Caco-2 (cell line): Measurements from ENCODE around the gene CYP1A1. TPM values are rescaled to one million over a fixed set of nuclear protein-coding genes. Genes with fewer than 3 reads are reported as not detected.

Source experiments
- Bru-seq: library from RNA; stranded (reverse); fragments of 400-500 nt; gene quantifications from one replicate; lab custom pipeline; 2021; lab: Mats Ljungman, UMichigan
- BruChase-seq, 2 experiments: library from RNA; stranded (reverse); fragments of 400-500 nt; gene quantifications; one replicate each; lab custom pipeline; 2021; lab: Mats Ljungman, UMichigan
- BruUV-seq: library from RNA; stranded (reverse); fragments of 400-500 nt; replicated peaks from 2 replicates; lab custom pipeline; 2021; lab: Mats Ljungman, UMichigan
- CTCF ChIA-PET: fragments of 300-600 bp; sonication (Branson Sonifier 250); formaldehyde crosslinking; loops from one replicate; lab custom pipeline; 2022; ENCODE audit warnings: antibody characterized with exemption; lab: Charles Lee
- POLR2A ChIA-PET: fragments of 300-600 bp; sonication (Branson Sonifier 250); formaldehyde crosslinking; loops from one replicate; lab custom pipeline; 2022; ENCODE audit warnings: antibody characterized with exemption; lab: Charles Lee
- DNase-seq, 2 experiments: peaks; one replicate each; pipeline versions ENCODE4 v3.0.0 to v3.0.0-alpha.2; 2020 to 2022
- H3K27me3 ChIP-seq: replicated peaks from 2 replicates; pipeline ENCODE4 v1.6.0; 2011; ENCODE audit warnings: low read length; ENCODE audit not compliant: control insufficient read depth, insufficient read depth
- H3K36me3 ChIP-seq: 2 replicates; pipeline ENCODE4 v1.5.1; 2011; ENCODE audit warnings: low read length; ENCODE audit not compliant: control insufficient read depth, insufficient read depth
- H3K4me1 ChIP-seq: fragments of 250-450 bp; sonication (Bioruptor Pico); 2 replicates; pipeline ENCODE4 v1.5.1; 2020; ENCODE audit warnings: mild to moderate bottlenecking
- H3K4me3 ChIP-seq: 2 replicates; pipeline ENCODE4 v1.5.1; 2011; ENCODE audit warnings: low read depth, mild to moderate bottlenecking, control low read depth, low read length
- H3K9me3 ChIP-seq: fragments of 250-450 bp; sonication (Bioruptor Pico); 2 replicates; pipeline ENCODE4 v1.5.1; 2020; ENCODE audit warnings: mild to moderate bottlenecking, moderate library complexity
- H3K27ac Mint-ChIP-seq: one replicate; pipeline ENCODE4 v1.8.0; 2022; ENCODE audit warnings: mixed read lengths; ENCODE audit not compliant: unreplicated experiment
- H3K27me3 Mint-ChIP-seq: one replicate; pipeline ENCODE4 v1.8.0; 2022; ENCODE audit warnings: mixed read lengths; ENCODE audit not compliant: insufficient read depth, unreplicated experiment
- H3K36me3 Mint-ChIP-seq: one replicate; pipeline ENCODE4 v1.8.0; 2022; ENCODE audit warnings: mild to moderate bottlenecking, mixed read lengths; ENCODE audit not compliant: insufficient read depth, unreplicated experiment
- H3K4me1 Mint-ChIP-seq: one replicate; pipeline ENCODE4 v1.8.0; 2022; ENCODE audit warnings: low read depth, mixed read lengths; ENCODE audit not compliant: unreplicated experiment
- H3K4me3 Mint-ChIP-seq: one replicate; pipeline ENCODE4 v1.8.0; 2022; ENCODE audit warnings: mild to moderate bottlenecking, moderate library complexity, mixed read lengths; ENCODE audit not compliant: unreplicated experiment
- H3K9me3 Mint-ChIP-seq: one replicate; pipeline ENCODE4 v1.8.0; 2022; ENCODE audit warnings: mixed read lengths; ENCODE audit not compliant: unreplicated experiment
- intact Hi-C: fragments of 100-400 bp; cut with micrococcal nuclease; formaldehyde crosslinking; loops from one replicate; pipeline ENCODE4 v1.10.0; 2022; ENCODE audit not compliant: unreplicated experiment
- long read RNA-seq: library from polyadenylated mRNA; stranded (forward); transcript quantifications from one replicate; pipeline ENCODE4 v2.0.0, GENCODE V29; 2022
- total RNA-seq: library from RNA; stranded (reverse); gene quantifications from 2 replicates; pipeline ENCODE4 v1.2.3, GENCODE V29; 2022
- TF ChIP-seq, protein P1 (sequence below), 2 experiments: fragments of 200-600 bp in 1 of 2; IDR thresholded peaks; 1 replicate in 1 of 2; 2 replicates in 1 of 2; pipeline versions ENCODE4 v1.5.1 to v1.8.0; 2011 to 2022; ENCODE audit warnings: antibody characterized with exemption in 1 of 2, control low read depth in 1 of 2, inconsistent platforms in 1 of 2, low read depth in 1 of 2, low read length in 1 of 2, mild to moderate bottlenecking in 1 of 2, moderate library complexity in 1 of 2; ENCODE audit not compliant: insufficient read depth in 1 of 2, severe bottlenecking in 1 of 2, unreplicated experiment in 1 of 2

Gene CYP1A1, protein sequence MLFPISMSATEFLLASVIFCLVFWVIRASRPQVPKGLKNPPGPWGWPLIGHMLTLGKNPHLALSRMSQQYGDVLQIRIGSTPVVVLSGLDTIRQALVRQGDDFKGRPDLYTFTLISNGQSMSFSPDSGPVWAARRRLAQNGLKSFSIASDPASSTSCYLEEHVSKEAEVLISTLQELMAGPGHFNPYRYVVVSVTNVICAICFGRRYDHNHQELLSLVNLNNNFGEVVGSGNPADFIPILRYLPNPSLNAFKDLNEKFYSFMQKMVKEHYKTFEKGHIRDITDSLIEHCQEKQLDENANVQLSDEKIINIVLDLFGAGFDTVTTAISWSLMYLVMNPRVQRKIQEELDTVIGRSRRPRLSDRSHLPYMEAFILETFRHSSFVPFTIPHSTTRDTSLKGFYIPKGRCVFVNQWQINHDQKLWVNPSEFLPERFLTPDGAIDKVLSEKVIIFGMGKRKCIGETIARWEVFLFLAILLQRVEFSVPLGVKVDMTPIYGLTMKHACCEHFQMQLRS
- total RNA-seq (55.5 and 73.8 TPM in 2 replicates), Bru-seq, nascent RNA (percentile 90 among the genes with signal in this experiment), BruChase-seq, experiment 1, labeled RNA remaining after a 2-hour chase (percentile 94 among the genes with signal in this experiment), BruChase-seq, experiment 2, labeled RNA remaining after a 6-hour chase (percentile 95 among the genes with signal in this experiment)
- long read RNA-seq, transcript CYP1A1-201 (7 exons, 2,685 nt), result major isoform, 7 of 20 reads
- long read RNA-seq, partial matches to known transcripts, result 5 of 20 reads
- long read RNA-seq, other reads (novel, unspliced or antisense), result 4 of 20 reads

GRCh38 chr15:74725225-74725774 lies at the start of gene CYP1A1:
TSS of gene CYP1A1 (minus strand) at chr15:74725528. CDS start at chr15:74723097, 2,431 bp downstream.
- BruUV-seq, result no TSS peak
- Histone ChIP-seq H3K36me3 (no peaks in the 10 kb centered on the region), H3K27me3 (no peaks in the 10 kb centered on the region), H3K4me3 (peak within 1 kb of the TSS; percentile 69), H3K9me3 (no peaks in the 10 kb centered on the region), H3K4me1 (peaks cover 32% of the 10 kb centered on the region)
- TF ChIP-seq, protein P1, sequence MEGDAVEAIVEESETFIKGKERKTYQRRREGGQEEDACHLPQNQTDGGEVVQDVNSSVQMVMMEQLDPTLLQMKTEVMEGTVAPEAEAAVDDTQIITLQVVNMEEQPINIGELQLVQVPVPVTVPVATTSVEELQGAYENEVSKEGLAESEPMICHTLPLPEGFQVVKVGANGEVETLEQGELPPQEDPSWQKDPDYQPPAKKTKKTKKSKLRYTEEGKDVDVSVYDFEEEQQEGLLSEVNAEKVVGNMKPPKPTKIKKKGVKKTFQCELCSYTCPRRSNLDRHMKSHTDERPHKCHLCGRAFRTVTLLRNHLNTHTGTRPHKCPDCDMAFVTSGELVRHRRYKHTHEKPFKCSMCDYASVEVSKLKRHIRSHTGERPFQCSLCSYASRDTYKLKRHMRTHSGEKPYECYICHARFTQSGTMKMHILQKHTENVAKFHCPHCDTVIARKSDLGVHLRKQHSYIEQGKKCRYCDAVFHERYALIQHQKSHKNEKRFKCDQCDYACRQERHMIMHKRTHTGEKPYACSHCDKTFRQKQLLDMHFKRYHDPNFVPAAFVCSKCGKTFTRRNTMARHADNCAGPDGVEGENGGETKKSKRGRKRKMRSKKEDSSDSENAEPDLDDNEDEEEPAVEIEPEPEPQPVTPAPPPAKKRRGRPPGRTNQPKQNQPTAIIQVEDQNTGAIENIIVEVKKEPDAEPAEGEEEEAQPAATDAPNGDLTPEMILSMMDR (IDR thresholded peaks at IDR 0.05; ENCODE audit: insufficient read depth in 1 of 2, low read depth in 1 of 2, low read length in 1 of 2, severe bottlenecking in 1 of 2, unreplicated experiment in 1 of 2), result no peak
- Mint-ChIP-seq H3K27ac (peak within 1 kb of the TSS; percentile 96), H3K27me3 (no peaks in the 10 kb centered on the region), H3K4me1 (peaks cover 22% of the 10 kb centered on the region), H3K36me3 (peaks cover 34% of the 10 kb centered on the region), H3K9me3 (no peaks in the 10 kb centered on the region), H3K4me3 (peak within 1 kb of the TSS; percentile 79)
- intact Hi-C loops, result loop anchor here (2.0 kb wide), 1 partner anchor 28 kb away; the partner anchor contains the start of gene EDC3
- CTCF ChIA-PET, result interaction anchor here (0.5 to 2.9 kb wide), 6 partner anchors 15 to 476 kb away, joined by 3 to 20 read pairs (median 4); partner anchors contain the start of gene C15orf39
- POLR2A ChIA-PET, result interaction anchor here (1.0 to 1.3 kb wide), 3 partner anchors 30 to 43 kb away, joined by 3 to 6 read pairs (median 5); no protein-coding TSS in a partner anchor
- peak; percentile 74 to 77 for DNase-seq

GRCh38 chr15:74773731-74774252 lies 48.5 kb upstream of the CYP1A1 start:
- no peaks in the 10 kb centered on the region for H3K36me3 ChIP-seq
- H3K4me1 Mint-ChIP-seq, result peaks cover 20% of the 10 kb centered on the region
- H3K4me3 ChIP-seq, result no peak overlapping the region
- BruUV-seq, result no TSS peak
- H3K9me3 Mint-ChIP-seq, result no peaks in the 10 kb centered on the region
- no peaks in the 10 kb centered on the region for H3K27me3 Mint-ChIP-seq
- DNase-seq, result no peak
- CTCF ChIA-PET, result interaction anchor here (0.7 to 8.2 kb wide), 3 partner anchors 8 to 140 kb away, joined by 4 to 211 read pairs (median 6); partner anchors contain the start of gene CSK
- intact Hi-C loops, result no loop called here
- peaks cover 5% of the 10 kb centered on the region for H3K36me3 Mint-ChIP-seq
- no peaks in the 10 kb centered on the region for H3K9me3 ChIP-seq
- 0 out of 2 replicates have a peak, but pooled peaks cover 6% of the 10 kb centered on the region for H3K4me1 ChIP-seq
- H3K4me3 Mint-ChIP-seq, result no peak overlapping the region
- H3K27me3 ChIP-seq, result no peaks in the 10 kb centered on the region
- TF ChIP-seq, protein P1 (IDR thresholded peaks at IDR 0.05; ENCODE audit: insufficient read depth in 1 of 2, low read depth in 1 of 2, low read length in 1 of 2, severe bottlenecking in 1 of 2, unreplicated experiment in 1 of 2), result no peak
- H3K27ac Mint-ChIP-seq, result peak overlapping the region; percentile 61
- POLR2A ChIA-PET, result no interaction called here
